H1 (cell line): ENCODE measurements around the gene SGCG. TPM values are rescaled to one million over a fixed set of nuclear protein-coding genes. Genes with fewer than 3 reads are reported as not detected.

Source experiments
- CTCF ChIA-PET: fragments of 300-600 bp; sonication (Branson Sonifier 250); formaldehyde crosslinking; loops from one replicate; lab custom pipeline; 2021; ENCODE audit not compliant: partially characterized antibody; lab: Charles Lee
- POLR2A ChIA-PET: fragments of 300-600 bp; sonication (Branson Sonifier 250); formaldehyde crosslinking; loops from one replicate; lab custom pipeline; 2021; ENCODE audit warnings: inconsistent platforms; ENCODE audit not compliant: partially characterized antibody; lab: Charles Lee
- DNase-seq, 2 experiments: peaks; one replicate each; pipeline versions ENCODE4 v3.0.0 to v3.0.0-alpha.2; 2010 to 2022; ENCODE audit warnings: low spot score in 2 of 2, low read depth in 1 of 2, mixed read lengths in 1 of 2
- FAIRE-seq: peaks from 2 replicates; lab custom pipeline; 2011; peaks lifted over from hg19 to GRCh38; lab: Jason Lieb, UNC
- H2AFZ ChIP-seq: 2 replicates; pipeline ENCODE4 v1.8.1; 2012; ENCODE audit warnings: low read length, inconsistent platforms
- H2AK5ac ChIP-seq: 2 replicates; pipeline ENCODE4 v1.6.1; 2013; ENCODE audit warnings: low read depth, low read length
- H2BK120ac ChIP-seq: replicated peaks from 2 replicates; pipeline ENCODE3; 2013; ENCODE audit warnings: low read depth, low read length, inconsistent platforms
- H2BK12ac ChIP-seq: 2 replicates; pipeline ENCODE4 v1.6.1; 2013; ENCODE audit warnings: low read depth, low read length
- H2BK15ac ChIP-seq: 2 replicates; pipeline ENCODE4 v1.6.1; 2013; ENCODE audit warnings: low read length
- H2BK20ac ChIP-seq: 2 replicates; pipeline ENCODE4 v1.6.1; 2013; ENCODE audit warnings: low read length
- H2BK5ac ChIP-seq: 2 replicates; pipeline ENCODE4 v1.6.1; 2013; ENCODE audit warnings: low read depth, low read length
- H3K14ac ChIP-seq: 2 replicates; pipeline ENCODE4 v1.6.1; 2013; ENCODE audit warnings: inconsistent platforms; ENCODE audit not compliant: insufficient read length
- H3K18ac ChIP-seq: 2 replicates; pipeline ENCODE4 v1.6.1; 2013; ENCODE audit warnings: low read length; ENCODE audit errors: extremely low read depth
- H3K23ac ChIP-seq: 2 replicates; pipeline ENCODE4 v1.6.1; 2013; ENCODE audit warnings: inconsistent platforms; ENCODE audit not compliant: insufficient read length
- H3K23me2 ChIP-seq: 2 replicates; pipeline ENCODE4 v1.6.1; 2013; ENCODE audit warnings: low read depth, low read length
- H3K27ac ChIP-seq: 2 replicates; pipeline ENCODE4 v1.6.1; 2011; ENCODE audit warnings: low read depth, low read length, inconsistent platforms
- H3K27me3 ChIP-seq, 4 experiments: replicated peaks in 1 of 4; 1 replicate in 1 of 4; 2 replicates in 3 of 4; pipeline versions ENCODE4 v1.6.1 to v1.8.1; 2011 to 2013; ENCODE audit warnings: low read length in 3 of 4, mild to moderate bottlenecking in 3 of 4, inconsistent platforms in 2 of 4, mixed read lengths in 2 of 4, moderate library complexity in 1 of 4; ENCODE audit not compliant: control insufficient read depth in 3 of 4, insufficient read depth in 3 of 4; ENCODE audit errors: extremely low read depth in 1 of 4
- H3K36me3 ChIP-seq, 4 experiments: 2 replicates each; pipeline versions ENCODE4 v1.6.1 to v1.8.1; 2011 to 2013; ENCODE audit warnings: mild to moderate bottlenecking in 4 of 4, low read length in 3 of 4, moderate library complexity in 2 of 4, control low read depth in 1 of 4, inconsistent platforms in 1 of 4; ENCODE audit not compliant: insufficient read depth in 4 of 4, control insufficient read depth in 2 of 4
- H3K4ac ChIP-seq: replicated peaks from 2 replicates; pipeline ENCODE3; 2013; ENCODE audit warnings: low read length, low read depth, mixed read lengths, inconsistent platforms; ENCODE audit not compliant: insufficient read length
- H3K4me1 ChIP-seq, 4 experiments: replicated peaks in 1 of 4; 1 replicate in 1 of 4; 2 replicates in 3 of 4; pipeline versions ENCODE4 v1.6.1 to v1.8.1; 2011 to 2013; ENCODE audit warnings: low read length in 3 of 4, inconsistent platforms in 2 of 4, mixed read lengths in 1 of 4; ENCODE audit not compliant: insufficient read depth in 4 of 4, control insufficient read depth in 3 of 4
- H3K4me2 ChIP-seq, 2 experiments: 2 replicates each; pipeline versions ENCODE4 v1.6.1 to v1.8.1; 2011 to 2013; ENCODE audit warnings: low read depth in 2 of 2, low read length in 2 of 2, control low read depth in 1 of 2, inconsistent platforms in 1 of 2, mild to moderate bottlenecking in 1 of 2; ENCODE audit not compliant: insufficient read depth in 1 of 2
- H3K4me3 ChIP-seq, 4 experiments: fragments of 200-600, 300-600 bp in 1 of 4; sonication (generic), shearing (Covaris generic), sonication (Bioruptor Twin) in 1 of 4; 2 replicates each; pipeline versions ENCODE4 v1.5.1 to v1.8.1; 2011 to 2016; ENCODE audit warnings: low read length in 4 of 4, low read depth in 3 of 4, control low read depth in 2 of 4, inconsistent platforms in 2 of 4, mild to moderate bottlenecking in 2 of 4, mixed read lengths in 1 of 4, moderate library complexity in 1 of 4; ENCODE audit not compliant: insufficient read depth in 2 of 4; ENCODE audit errors: extremely low read depth in 1 of 4
- H3K56ac ChIP-seq: replicated peaks from 2 replicates; pipeline ENCODE3; 2013; ENCODE audit warnings: low read depth, mild to moderate bottlenecking, mixed read lengths, low read length, inconsistent platforms; ENCODE audit not compliant: insufficient read length
- H3K79me1 ChIP-seq: 2 replicates; pipeline ENCODE4 v1.6.1; 2013; ENCODE audit warnings: low read depth, low read length, control low read depth
- H3K79me2 ChIP-seq, 2 experiments: 2 replicates each; pipeline versions ENCODE4 v1.6.1 to v1.8.1; 2012 to 2013; ENCODE audit warnings: low read length in 2 of 2, mild to moderate bottlenecking in 2 of 2, inconsistent platforms in 1 of 2; ENCODE audit not compliant: insufficient read depth in 2 of 2, control insufficient read depth in 1 of 2
- H3K9ac ChIP-seq, 4 experiments: replicated peaks in 1 of 4; 1 replicate in 1 of 4; 2 replicates in 3 of 4; pipeline versions ENCODE4 v1.6.1 to v1.8.1; 2011 to 2013; ENCODE audit warnings: low read depth in 3 of 4, low read length in 3 of 4, control low read depth in 2 of 4, mild to moderate bottlenecking in 2 of 4, moderate library complexity in 2 of 4, inconsistent platforms in 1 of 4; ENCODE audit errors: extremely low read depth in 1 of 4
- H3K9me3 ChIP-seq, 2 experiments: 2 replicates each; pipeline versions ENCODE4 v1.6.1 to v1.8.1; 2012 to 2013; ENCODE audit warnings: mild to moderate bottlenecking in 2 of 2, moderate library complexity in 2 of 2, control low read depth in 1 of 2, inconsistent platforms in 1 of 2, low read depth in 1 of 2, low read length in 1 of 2, mixed read lengths in 1 of 2; ENCODE audit not compliant: insufficient read depth in 2 of 2
- H4K20me1 ChIP-seq, 2 experiments: replicated peaks in 1 of 2; 2 replicates each; pipeline versions ENCODE3 to v1.8.1; 2011 to 2013; ENCODE audit warnings: inconsistent platforms in 2 of 2, low read length in 2 of 2, mild to moderate bottlenecking in 1 of 2; ENCODE audit not compliant: insufficient read depth in 2 of 2, control insufficient read depth in 1 of 2
- H4K5ac ChIP-seq: 2 replicates; pipeline ENCODE4 v1.6.1; 2013; ENCODE audit warnings: low read length, low read depth, mixed read lengths, inconsistent platforms; ENCODE audit not compliant: insufficient read length
- H4K8ac ChIP-seq: 2 replicates; pipeline ENCODE4 v1.8.0; 2013; ENCODE audit warnings: mild to moderate bottlenecking, moderate library complexity, low read length, inconsistent platforms; ENCODE audit not compliant: insufficient read depth; ENCODE audit errors: extremely low read depth
- H4K91ac ChIP-seq: replicated peaks from 2 replicates; pipeline ENCODE3; 2013; ENCODE audit warnings: low read length, mixed read lengths, inconsistent platforms; ENCODE audit not compliant: insufficient read length
- CTCF ChIP-seq, 3 experiments: IDR thresholded peaks; 1 replicate in 2 of 3; 2 replicates in 1 of 3; pipeline versions ENCODE4 v1.5.1 to v1.6.1; 2011; ENCODE audit warnings: low read length in 3 of 3, mild to moderate bottlenecking in 3 of 3, inconsistent platforms in 2 of 3, low read depth in 1 of 3, moderate library complexity in 1 of 3; ENCODE audit not compliant: insufficient read depth in 1 of 3; ENCODE audit errors: control extremely low read depth in 1 of 3
- GABPA ChIP-seq: IDR thresholded peaks from 2 replicates; pipeline ENCODE4 v1.6.1; 2011; ENCODE audit warnings: mild to moderate bottlenecking, low read length, moderate library complexity, borderline replicate concordance; ENCODE audit not compliant: insufficient read depth
- RAD21 ChIP-seq, 2 experiments: IDR thresholded peaks in 1 of 2; conservative IDR thresholded peaks in 1 of 2; 2 replicates each; pipeline ENCODE4 v1.6.1; 2011; ENCODE audit warnings: low read depth in 2 of 2, low read length in 2 of 2, improper control_type of control experiment in 1 of 2, inconsistent platforms in 1 of 2, mild to moderate bottlenecking in 1 of 2, moderate library complexity in 1 of 2
- SUZ12 ChIP-seq: fragments of 200-600 bp; sonication (generic); IDR thresholded peaks from 2 replicates; pipeline ENCODE4 v1.6.1; 2012; ENCODE audit warnings: mild to moderate bottlenecking, inconsistent platforms, low read length, moderate library complexity, mixed read lengths
- WGBS, 2 experiments: shearing (Covaris generic) in 1 of 2; methylation state at CpG; one replicate each; pipeline versions ENCODE4 v1.1.6 to v1.1.7; 2013 to 2015; ENCODE audit warnings: low lambda C conversion rate in 2 of 2, mixed read lengths in 2 of 2, inconsistent platforms in 1 of 2, low coverage in 1 of 2, missing lambda C conversion rate in 1 of 2; ENCODE audit not compliant: insufficient replicate concordance in 2 of 2, insufficient coverage in 1 of 2, insufficient read length in 1 of 2; ENCODE audit errors: extremely low coverage in 1 of 2, missing lambda C conversion rate in 1 of 2; 5-methylcytosine and 5-hydroxymethylcytosine counted together
- polyA plus RNA-seq, 7 experiments: library from polyadenylated mRNA; depleted of rRNA in 3 of 7; stranded (reverse) in 5 of 7; unstranded in 2 of 7; fragments of >200 nt in 5 of 7; fragments of 200-250 nt in 2 of 7; gene quantifications; 1 replicate in 5 of 7; 2 replicates in 1 of 7; 4 replicates in 1 of 7; pipeline versions ENCODE4 v1.2.1 to v1.2.3, GENCODE V29; 2011 to 2013; ENCODE audit warnings: missing spikeins in 2 of 7, mixed read lengths in 2 of 7
- total RNA-seq: library from RNA; stranded (reverse); fragmentation: NEBNext Ultra II Directional; extraction: Animal tissue kit (Norgen Biotek cat#: 25700); gene quantifications from 2 replicates; pipeline ENCODE4 v1.2.1, GENCODE V29; 2021

The SGCG gene
- total and polyA plus RNA-seq, 2 of the 8 experiments (the other 6 are each of a cell fraction or from before 2014, with no cell fraction given), result 0.05 TPM; not detected in 1

GRCh38 chr13:23160638-23161480 lies 19.9 kb upstream of the SGCG start:
- H3K23ac ChIP-seq, result no peak overlapping the region
- H4K5ac ChIP-seq, result no peak overlapping the region
- no peak overlapping the region for H2BK5ac ChIP-seq
- H2BK15ac ChIP-seq, result no peak overlapping the region
- H3K4ac ChIP-seq, result no peak overlapping the region
- DNase-seq (peak in 1 of 2 experiments; percentile 60), FAIRE-seq (no peak)
- 39% methylated on average over 19 of the region's 19 CpGs; no CpG with 5 or more reads in 1 of the 2 experiments for WGBS, 2 experiments
- H2BK12ac ChIP-seq, result no peak overlapping the region
- H3K27me3 ChIP-seq, result peaks cover 3 to 17% (median 9%) of the 10 kb centered on the region in 4 experiments
- no peak overlapping the region for H2AK5ac ChIP-seq
- H3K9ac ChIP-seq, result 0 out of 7 replicates have a peak overlapping the region, but pooled peaks of 1 of the 4 experiments have one; percentile 13
- TF ChIP-seq RAD21 (IDR thresholded peaks at IDR 0.05 in 1 of 2, conservative IDR thresholded peaks at IDR 0.05 in 1 of 2; ENCODE audit: low read depth in 2 of 2, low read length in 2 of 2), result peak; percentile 19 to 31
- TF ChIP-seq SUZ12, result peak; percentile 18; the same call in 1 of the 2 replicates
- peak; percentile 12 to 42 (median 26); a peak in 3 of 4 replicates for TF ChIP-seq CTCF (IDR thresholded peaks at IDR 0.05; ENCODE audit: control extremely low read depth in 1 of 3, insufficient read depth in 1 of 3, low read depth in 1 of 3, low read length in 3 of 3)
- no peak for TF ChIP-seq GABPA
- H4K91ac ChIP-seq, result no peak overlapping the region
- no peaks in the 10 kb centered on the region for H3K36me3 ChIP-seq
- H3K4me1 ChIP-seq, result no peaks in the 10 kb centered on the region
- no peaks in the 10 kb centered on the region for H4K20me1 ChIP-seq
- H3K14ac ChIP-seq, result no peak overlapping the region
- H3K9me3 ChIP-seq, result no peaks in the 10 kb centered on the region
- no peak overlapping the region for H2BK120ac ChIP-seq
- peak overlapping the region; percentile 54; the same call in 1 of the 2 replicates for H4K8ac ChIP-seq
- H3K79me2 ChIP-seq, result no peaks in the 10 kb centered on the region
- ChIA-PET POLR2A (interaction anchor here (1.0 kb wide), 1 partner anchor 20 kb away, joined by 3 read pairs; the partner anchor contains the start of gene SGCG), CTCF (interaction anchor here (0.9 kb wide), 1 partner anchor 19 kb away, joined by 3 read pairs; no protein-coding TSS in a partner anchor)
- H3K23me2 ChIP-seq, result peaks cover 14% of the 10 kb centered on the region
- H3K79me1 ChIP-seq, result no peaks in the 10 kb centered on the region
- H3K18ac ChIP-seq, result no peak overlapping the region
- peak overlapping the region; percentile 90 for H2AFZ ChIP-seq
- H3K4me3 ChIP-seq, result peak overlapping the region; percentile 59 to 93 (median 76)
- no peak overlapping the region for H2BK20ac ChIP-seq
- no peak overlapping the region for H3K27ac ChIP-seq
- H3K56ac ChIP-seq, result no peak overlapping the region
- peak overlapping the region; percentile 61 to 85 for H3K4me2 ChIP-seq
